WTC11 (cell line): Measurements from ENCODE around the gene TEAD1. TPM values are rescaled to one million over a fixed set of nuclear protein-coding genes. Genes with fewer than 3 reads are reported as not detected.

Source experiments
- ATAC-seq: fragments of 200-7000 bp; cut with Tn5 transposase; 2 replicates; pipeline ENCODE4 v1.10.0; 2021; ENCODE audit warnings: mild to moderate bottlenecking, moderate library complexity
- CTCF ChIA-PET: fragments of 300-600 bp; sonication (Branson Sonifier 250); formaldehyde crosslinking; loops from one replicate; lab custom pipeline; 2021; ENCODE audit warnings: antibody characterized with exemption; lab: Charles Lee
- POLR2A ChIA-PET: fragments of 350-600 bp; sonication (Branson Sonifier 250); formaldehyde crosslinking; loops from one replicate; lab custom pipeline; 2021; ENCODE audit warnings: antibody characterized with exemption; lab: Charles Lee
- DNase-seq: peaks from one replicate; pipeline ENCODE4 v3.0.0; 2021; ENCODE audit warnings: low spot score
- H3K27ac Mint-ChIP-seq: 2 replicates; pipeline ENCODE4 v1.8.0; 2021; ENCODE audit warnings: mixed read lengths
- H3K27me3 Mint-ChIP-seq: 2 replicates; pipeline ENCODE4 v1.8.0; 2021; ENCODE audit warnings: low read depth, mild to moderate bottlenecking, moderate library complexity, mixed read lengths
- H3K36me3 Mint-ChIP-seq: 2 replicates; pipeline ENCODE4 v1.8.0; 2021; ENCODE audit warnings: mixed read lengths
- H3K4me1 Mint-ChIP-seq: 2 replicates; pipeline ENCODE4 v1.8.0; 2022; ENCODE audit warnings: mixed read lengths
- H3K4me3 Mint-ChIP-seq: 2 replicates; pipeline ENCODE4 v1.8.0; 2021; ENCODE audit warnings: mild to moderate bottlenecking, moderate library complexity, mixed read lengths
- H3K9me3 Mint-ChIP-seq: 2 replicates; pipeline ENCODE4 v1.8.0; 2021; ENCODE audit warnings: mixed read lengths
- CREB1 ChIP-seq: sonication (generic); formaldehyde crosslinking; IDR thresholded peaks from 2 replicates; pipeline ENCODE4 v1.8.0; 2023; ENCODE audit warnings: mild to moderate bottlenecking, missing genetic modification reagents
- ESRRA ChIP-seq: sonication (generic); formaldehyde crosslinking; IDR thresholded peaks from 2 replicates; pipeline ENCODE4 v1.8.1; 2022; ENCODE audit warnings: mild to moderate bottlenecking, missing genetic modification reagents, borderline replicate concordance
- FOXJ3 ChIP-seq: sonication (generic); formaldehyde crosslinking; IDR thresholded peaks from 2 replicates; pipeline ENCODE4 v1.9.0; 2021; ENCODE audit warnings: missing genetic modification reagents, mild to moderate bottlenecking, borderline replicate concordance
- HMGA2 ChIP-seq: fragments of 250-450 bp; sonication (Bioruptor Pico); IDR thresholded peaks from 2 replicates; pipeline ENCODE4 v1.4.0; 2021; ENCODE audit warnings: mild to moderate bottlenecking, moderate library complexity
- JUN ChIP-seq: sonication (generic); formaldehyde crosslinking; IDR thresholded peaks from 2 replicates; pipeline ENCODE4 v1.8.0; 2023; ENCODE audit warnings: mild to moderate bottlenecking, missing genetic modification reagents
- MXD4 ChIP-seq: fragments of 250-450 bp; sonication (Bioruptor Pico); IDR thresholded peaks from 2 replicates; pipeline ENCODE4 v1.8.0; 2021; ENCODE audit warnings: mild to moderate bottlenecking, moderate library complexity, borderline replicate concordance
- NFE2L1 ChIP-seq: sonication (generic); formaldehyde crosslinking; IDR thresholded peaks from 2 replicates; pipeline ENCODE4 v1.8.1; 2023; ENCODE audit warnings: missing genetic modification reagents
- NR1H2 ChIP-seq: sonication (generic); formaldehyde crosslinking; IDR thresholded peaks from 2 replicates; pipeline ENCODE4 v1.9.0; 2021; ENCODE audit warnings: mild to moderate bottlenecking, moderate library complexity, missing genetic modification reagents
- OVOL2 ChIP-seq: fragments of 250-450 bp; sonication (Bioruptor Pico); IDR thresholded peaks from 2 replicates; pipeline ENCODE4 v1.9.0; 2021; ENCODE audit warnings: mild to moderate bottlenecking, borderline replicate concordance
- SP1 ChIP-seq: sonication (generic); formaldehyde crosslinking; conservative IDR thresholded peaks from 2 replicates; pipeline ENCODE4 v1.8.1; 2022; ENCODE audit warnings: missing genetic modification reagents
- TEAD1 ChIP-seq: sonication (generic); formaldehyde crosslinking; IDR thresholded peaks from 2 replicates; pipeline ENCODE4 v1.8.0; 2022; ENCODE audit warnings: mild to moderate bottlenecking, missing genetic modification reagents
- TEAD4 ChIP-seq: sonication (generic); formaldehyde crosslinking; IDR thresholded peaks from 2 replicates; pipeline ENCODE4 v1.8.0; 2022; ENCODE audit warnings: mild to moderate bottlenecking, missing genetic modification reagents
- ZBTB43 ChIP-seq: sonication (generic); formaldehyde crosslinking; IDR thresholded peaks from 2 replicates; pipeline ENCODE4 v1.8.1; 2023; ENCODE audit warnings: mild to moderate bottlenecking, missing genetic modification reagents
- ZNF416 ChIP-seq: fragments of 250-450 bp; sonication (Bioruptor Pico); IDR thresholded peaks from 2 replicates; pipeline ENCODE4 v1.9.0; 2021; ENCODE audit warnings: mild to moderate bottlenecking, inconsistent platforms
- ZNF532 ChIP-seq: fragments of 250-450 bp; sonication (Bioruptor Pico); IDR thresholded peaks from 2 replicates; pipeline ENCODE4 v1.9.0; 2021; ENCODE audit warnings: mild to moderate bottlenecking, borderline replicate concordance
- total RNA-seq: library from RNA; stranded (reverse); gene quantifications from 3 replicates; pipeline ENCODE4 v1.2.3, GENCODE V29; 2021
- TF ChIP-seq, protein P1 (sequence below): sonication (generic); formaldehyde crosslinking; IDR thresholded peaks from 2 replicates; pipeline ENCODE4 v1.8.0; 2023; ENCODE audit warnings: mild to moderate bottlenecking, missing genetic modification reagents
- TF ChIP-seq, protein P2 (sequence below): sonication (generic); formaldehyde crosslinking; IDR thresholded peaks from 2 replicates; pipeline ENCODE4 v1.8.0; 2022; ENCODE audit warnings: mild to moderate bottlenecking, missing genetic modification reagents
- TF ChIP-seq, protein P3 (sequence below): sonication (generic); formaldehyde crosslinking; IDR thresholded peaks from 2 replicates; pipeline ENCODE4 v1.8.0; 2022; ENCODE audit warnings: mild to moderate bottlenecking, missing genetic modification reagents

The TEAD1 gene
- total RNA-seq, 1 experiment from 2014 or later: 79.9 TPM

GRCh38 chr11:12808519-12808918, 134.3 kb downstream of the TEAD1 start:
- no peak for TF ChIP-seq ESRRA (CRISPR knock-in tag)
- no peak for TF ChIP-seq HMGA2 (CRISPR knock-in tag)
- TF ChIP-seq, protein P1, sequence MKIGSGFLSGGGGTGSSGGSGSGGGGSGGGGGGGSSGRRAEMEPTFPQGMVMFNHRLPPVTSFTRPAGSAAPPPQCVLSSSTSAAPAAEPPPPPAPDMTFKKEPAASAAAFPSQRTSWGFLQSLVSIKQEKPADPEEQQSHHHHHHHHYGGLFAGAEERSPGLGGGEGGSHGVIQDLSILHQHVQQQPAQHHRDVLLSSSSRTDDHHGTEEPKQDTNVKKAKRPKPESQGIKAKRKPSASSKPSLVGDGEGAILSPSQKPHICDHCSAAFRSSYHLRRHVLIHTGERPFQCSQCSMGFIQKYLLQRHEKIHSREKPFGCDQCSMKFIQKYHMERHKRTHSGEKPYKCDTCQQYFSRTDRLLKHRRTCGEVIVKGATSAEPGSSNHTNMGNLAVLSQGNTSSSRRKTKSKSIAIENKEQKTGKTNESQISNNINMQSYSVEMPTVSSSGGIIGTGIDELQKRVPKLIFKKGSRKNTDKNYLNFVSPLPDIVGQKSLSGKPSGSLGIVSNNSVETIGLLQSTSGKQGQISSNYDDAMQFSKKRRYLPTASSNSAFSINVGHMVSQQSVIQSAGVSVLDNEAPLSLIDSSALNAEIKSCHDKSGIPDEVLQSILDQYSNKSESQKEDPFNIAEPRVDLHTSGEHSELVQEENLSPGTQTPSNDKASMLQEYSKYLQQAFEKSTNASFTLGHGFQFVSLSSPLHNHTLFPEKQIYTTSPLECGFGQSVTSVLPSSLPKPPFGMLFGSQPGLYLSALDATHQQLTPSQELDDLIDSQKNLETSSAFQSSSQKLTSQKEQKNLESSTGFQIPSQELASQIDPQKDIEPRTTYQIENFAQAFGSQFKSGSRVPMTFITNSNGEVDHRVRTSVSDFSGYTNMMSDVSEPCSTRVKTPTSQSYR (CRISPR knock-in tag): no peak
- no peak for TF ChIP-seq SP1 (CRISPR knock-in tag)
- TF ChIP-seq, protein P2, sequence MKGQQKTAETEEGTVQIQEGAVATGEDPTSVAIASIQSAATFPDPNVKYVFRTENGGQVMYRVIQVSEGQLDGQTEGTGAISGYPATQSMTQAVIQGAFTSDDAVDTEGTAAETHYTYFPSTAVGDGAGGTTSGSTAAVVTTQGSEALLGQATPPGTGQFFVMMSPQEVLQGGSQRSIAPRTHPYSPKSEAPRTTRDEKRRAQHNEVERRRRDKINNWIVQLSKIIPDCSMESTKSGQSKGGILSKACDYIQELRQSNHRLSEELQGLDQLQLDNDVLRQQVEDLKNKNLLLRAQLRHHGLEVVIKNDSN: no peak
- no peak for TF ChIP-seq FOXJ3 (CRISPR knock-in tag)
- no peak for TF ChIP-seq ZNF532 (CRISPR knock-in tag)
- TF ChIP-seq, protein P3, sequence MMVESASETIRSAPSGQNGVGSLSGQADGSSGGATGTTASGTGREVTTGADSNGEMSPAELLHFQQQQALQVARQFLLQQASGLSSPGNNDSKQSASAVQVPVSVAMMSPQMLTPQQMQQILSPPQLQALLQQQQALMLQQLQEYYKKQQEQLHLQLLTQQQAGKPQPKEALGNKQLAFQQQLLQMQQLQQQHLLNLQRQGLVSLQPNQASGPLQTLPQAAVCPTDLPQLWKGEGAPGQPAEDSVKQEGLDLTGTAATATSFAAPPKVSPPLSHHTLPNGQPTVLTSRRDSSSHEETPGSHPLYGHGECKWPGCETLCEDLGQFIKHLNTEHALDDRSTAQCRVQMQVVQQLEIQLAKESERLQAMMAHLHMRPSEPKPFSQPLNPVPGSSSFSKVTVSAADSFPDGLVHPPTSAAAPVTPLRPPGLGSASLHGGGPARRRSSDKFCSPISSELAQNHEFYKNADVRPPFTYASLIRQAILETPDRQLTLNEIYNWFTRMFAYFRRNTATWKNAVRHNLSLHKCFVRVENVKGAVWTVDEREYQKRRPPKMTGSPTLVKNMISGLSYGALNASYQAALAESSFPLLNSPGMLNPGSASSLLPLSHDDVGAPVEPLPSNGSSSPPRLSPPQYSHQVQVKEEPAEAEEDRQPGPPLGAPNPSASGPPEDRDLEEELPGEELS (CRISPR knock-in tag): no peak
- TF ChIP-seq JUN (CRISPR knock-in tag): no peak
- TF ChIP-seq CREB1: no peak
- no peak for TF ChIP-seq NFE2L1
- no peak for TF ChIP-seq OVOL2
- no peak for TF ChIP-seq ZBTB43 (CRISPR knock-in tag)
- TF ChIP-seq TEAD4 (CRISPR knock-in tag): no peak
- no peak for TF ChIP-seq ZNF416 (CRISPR knock-in tag)
- TF ChIP-seq TEAD1 (CRISPR knock-in tag): no peak
- TF ChIP-seq MXD4: no peak
- TF ChIP-seq NR1H2: no peak
- no peak for DNase-seq
- no peaks in the 10 kb centered on the region for H3K9me3 Mint-ChIP-seq
- no peak overlapping the region for H3K4me3 Mint-ChIP-seq
- peaks cover 75% of the 10 kb centered on the region for H3K4me1 Mint-ChIP-seq
- POLR2A ChIA-PET: no interaction called here
- CTCF ChIA-PET: interaction anchor here (0.7 to 2.0 kb wide), 2 partner anchors 80 to 106 kb away, joined by 3 to 5 read pairs; no protein-coding TSS in a partner anchor
- no peaks in the 10 kb centered on the region for H3K36me3 Mint-ChIP-seq
- ATAC-seq: no peak
- no peaks in the 10 kb centered on the region for H3K27me3 Mint-ChIP-seq
- H3K27ac Mint-ChIP-seq: no peak overlapping the region
